ENCODE measurements around the gene PDE6A. TPM values are rescaled to one million over a fixed set of nuclear protein-coding genes. Genes with fewer than 3 reads are reported as not detected.
"Not testable (repeated sequence)": the region's sequence is repeated elsewhere in the genome, so short reads cannot be mapped to it uniquely, and the experiment has no call there.

PDE6A gene
- total RNA-seq, 4 donors from 2014 or later: 0.04 to 3.8 (median 2.2) TPM

DNA sequence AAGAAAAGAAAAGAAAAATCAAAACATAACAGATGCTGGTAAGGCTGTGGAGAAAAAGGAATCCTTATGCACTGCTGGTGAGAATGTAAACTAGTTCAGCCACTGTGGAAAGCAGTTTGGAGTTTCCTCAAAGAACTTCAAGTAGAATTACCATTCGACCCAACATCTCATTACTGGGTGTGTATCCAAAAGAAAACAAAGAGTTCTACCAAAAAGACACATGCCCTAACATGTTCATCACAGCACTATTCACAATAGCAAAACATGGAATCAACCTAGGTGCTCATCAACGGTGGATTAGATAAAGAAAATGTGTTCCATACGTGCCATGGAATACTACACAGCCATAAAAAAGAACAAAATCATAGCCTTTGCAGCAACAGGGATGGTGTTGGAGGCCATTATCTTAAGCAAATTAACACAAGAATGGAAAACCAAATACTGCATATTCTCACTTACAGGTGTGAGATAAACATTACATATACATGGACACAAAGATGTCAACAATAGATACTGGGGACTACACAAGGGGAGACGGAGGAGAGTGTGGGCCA lies 63.4 kb downstream of the PDE6A start:
- H3K27ac ChIP-seq: peak overlapping the region; percentile 28 to 84 (median 74)
- no peaks in the 10 kb centered on the region for H3K36me3 ChIP-seq
- H3K9me3 ChIP-seq: no peaks in the 10 kb centered on the region
- intact Hi-C loops (cut with DNase I): no loop called here
- H3K27me3 ChIP-seq: no peaks in the 10 kb centered on the region
- 58 to 62% methylated on average over 4 of the region's 4 CpGs for WGBS, 2 donors
- H3K4me1 ChIP-seq: peaks cover 0 to 53% (median 25%) of the 10 kb centered on the region in 3 donors
- TF ChIP-seq, protein P1, sequence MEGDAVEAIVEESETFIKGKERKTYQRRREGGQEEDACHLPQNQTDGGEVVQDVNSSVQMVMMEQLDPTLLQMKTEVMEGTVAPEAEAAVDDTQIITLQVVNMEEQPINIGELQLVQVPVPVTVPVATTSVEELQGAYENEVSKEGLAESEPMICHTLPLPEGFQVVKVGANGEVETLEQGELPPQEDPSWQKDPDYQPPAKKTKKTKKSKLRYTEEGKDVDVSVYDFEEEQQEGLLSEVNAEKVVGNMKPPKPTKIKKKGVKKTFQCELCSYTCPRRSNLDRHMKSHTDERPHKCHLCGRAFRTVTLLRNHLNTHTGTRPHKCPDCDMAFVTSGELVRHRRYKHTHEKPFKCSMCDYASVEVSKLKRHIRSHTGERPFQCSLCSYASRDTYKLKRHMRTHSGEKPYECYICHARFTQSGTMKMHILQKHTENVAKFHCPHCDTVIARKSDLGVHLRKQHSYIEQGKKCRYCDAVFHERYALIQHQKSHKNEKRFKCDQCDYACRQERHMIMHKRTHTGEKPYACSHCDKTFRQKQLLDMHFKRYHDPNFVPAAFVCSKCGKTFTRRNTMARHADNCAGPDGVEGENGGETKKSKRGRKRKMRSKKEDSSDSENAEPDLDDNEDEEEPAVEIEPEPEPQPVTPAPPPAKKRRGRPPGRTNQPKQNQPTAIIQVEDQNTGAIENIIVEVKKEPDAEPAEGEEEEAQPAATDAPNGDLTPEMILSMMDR (IDR thresholded peaks at IDR 0.05): no peak
- TF ChIP-seq POLR2A (IDR thresholded peaks at IDR 0.05): no peak
- no peak overlapping the region for H3K4me3 ChIP-seq
- DNase-seq: no peak

DNA sequence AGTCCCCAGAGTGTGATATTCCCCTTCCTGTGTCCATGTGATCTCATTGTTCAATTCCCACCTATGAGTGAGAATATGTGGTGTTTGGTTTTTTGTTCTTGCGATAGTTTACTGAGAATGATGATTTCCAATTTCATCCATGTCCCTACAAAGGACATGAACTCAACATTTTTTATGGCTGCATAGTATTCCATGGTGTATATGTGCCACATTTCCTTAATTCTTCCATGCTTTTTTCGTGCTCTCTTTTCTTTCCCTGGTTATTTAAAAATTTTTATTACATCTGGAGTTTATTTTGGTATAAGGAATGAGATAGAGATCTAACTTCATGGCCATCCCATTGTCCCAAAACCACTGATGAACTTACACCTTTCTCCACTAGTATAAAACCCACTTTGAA lies 65.0 kb downstream of the PDE6A start:
- H3K36me3 ChIP-seq; H3K27ac ChIP-seq; intact Hi-C loops (cut with DNase I); H3K9me3 ChIP-seq; H3K27me3 ChIP-seq; H3K4me3 ChIP-seq; DNase-seq: not testable (repeated sequence)
- WGBS, 2 donors: 86 to 94% methylated on average over 1 to 2 of the region's 2 CpGs
- H3K4me1 ChIP-seq: peaks cover 0 to 43% (median 18%) of the 10 kb centered on the region in 3 donors

DNA sequence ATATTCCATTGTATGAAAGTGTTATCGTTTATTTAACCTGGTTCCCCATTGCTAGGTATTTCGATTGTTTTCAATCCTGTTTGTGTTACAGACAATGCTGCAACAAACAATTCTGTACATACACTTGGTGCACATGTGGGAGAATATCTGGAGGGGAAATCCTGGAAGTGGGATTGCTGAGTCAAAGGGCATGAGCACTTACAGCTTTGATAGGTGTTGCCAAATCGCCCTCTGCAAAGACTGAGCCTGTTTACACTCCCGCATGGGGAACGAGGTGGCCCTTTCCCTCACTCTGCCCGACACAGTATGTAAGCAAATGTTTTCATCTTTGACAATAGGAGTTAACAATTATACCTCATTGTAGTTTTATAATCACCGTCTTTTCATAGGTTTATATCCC lies 66.2 kb downstream of the PDE6A start:
- Histone ChIP-seq H3K27ac (peak overlapping the region in 1 of 4 donors; percentile 30), H3K4me1 (peaks cover 0 to 37% (median 16%) of the 10 kb centered on the region in 3 donors), H3K4me3 (no peak overlapping the region), H3K36me3 (no peaks in the 10 kb centered on the region), H3K27me3 (no peaks in the 10 kb centered on the region), H3K9me3 (no peaks in the 10 kb centered on the region)
- 25 to 31% methylated on average over 7 of the region's 7 CpGs for WGBS, 2 donors
- intact Hi-C loops (cut with DNase I): no loop called here
- TF ChIP-seq, protein P1 (IDR thresholded peaks at IDR 0.05): no peak
- no peak for TF ChIP-seq POLR2A (IDR thresholded peaks at IDR 0.05)
- no peak for DNase-seq

DNA sequence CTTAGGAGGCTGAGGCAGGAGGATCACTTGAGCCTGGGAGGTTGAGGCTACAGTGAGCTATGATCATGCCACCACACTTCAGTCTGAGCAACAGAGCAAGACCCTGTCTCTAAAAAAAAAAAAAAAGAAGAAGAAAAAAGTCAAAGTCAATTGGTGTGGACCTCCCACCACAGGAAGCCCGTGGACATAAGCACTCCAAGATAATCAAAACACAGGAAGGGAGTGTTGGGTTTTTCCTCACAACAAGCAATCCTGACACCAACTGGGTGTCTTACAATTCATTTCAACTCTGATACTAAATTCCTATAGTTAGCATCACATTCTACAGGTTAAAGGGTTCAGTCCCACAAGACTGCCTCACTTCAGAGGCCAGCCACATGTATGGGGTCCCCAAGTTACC lies 70.7 kb downstream of the PDE6A start:
- TF ChIP-seq, protein P1 (IDR thresholded peaks at IDR 0.05): no peak
- TF ChIP-seq POLR2A (IDR thresholded peaks at IDR 0.05): no peak
- WGBS, 2 donors: 43 to 55% methylated on average over 1 of the region's 1 CpG
- intact Hi-C loops (cut with DNase I): no loop called here
- Histone ChIP-seq H3K27ac (no peak overlapping the region), H3K4me3 (no peak overlapping the region), H3K4me1 (peaks cover 0 to 8% (median 3%) of the 10 kb centered on the region in 3 donors), H3K36me3 (no peaks in the 10 kb centered on the region), H3K9me3 (no peaks in the 10 kb centered on the region), H3K27me3 (no peaks in the 10 kb centered on the region)
- DNase-seq: no peak

DNA sequence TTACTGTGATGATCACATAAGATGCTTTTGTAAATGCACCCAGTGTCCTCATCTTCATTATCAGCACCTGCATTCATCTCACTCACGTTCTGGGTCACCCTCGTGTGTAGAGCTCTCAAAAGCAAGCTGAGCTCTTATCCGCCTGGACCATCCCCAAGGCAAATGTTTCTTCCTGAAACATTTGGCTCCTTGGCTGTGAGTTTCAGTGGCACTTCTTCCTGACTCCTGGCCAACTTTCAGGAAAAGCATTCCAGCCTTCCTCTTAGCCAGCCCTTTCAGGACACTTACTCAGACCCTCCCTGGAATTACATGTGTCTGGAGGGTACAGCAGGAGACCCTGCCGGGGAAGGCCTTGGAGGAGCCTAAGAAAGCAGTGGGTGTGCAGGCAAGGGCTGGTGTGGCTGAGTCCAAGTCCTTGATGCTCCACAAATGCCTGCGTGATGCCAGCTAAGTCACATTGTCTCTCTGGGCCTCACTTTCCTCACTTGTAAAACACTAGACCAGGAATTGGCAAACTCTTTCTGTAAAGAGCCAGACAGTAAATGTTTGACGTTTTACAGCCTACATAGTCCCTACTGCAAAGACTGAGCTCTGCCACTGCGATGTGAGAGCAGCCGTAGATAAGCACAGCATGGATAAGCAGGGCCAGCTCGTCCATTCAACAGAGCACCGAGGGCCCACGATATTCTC lies 72.1 kb downstream of the PDE6A start:
- intact Hi-C loops (cut with DNase I): no loop called here
- Histone ChIP-seq H3K4me3 (no peak overlapping the region), H3K9me3 (no peaks in the 10 kb centered on the region), H3K4me1 (no peaks in the 10 kb centered on the region), H3K36me3 (no peaks in the 10 kb centered on the region), H3K27ac (no peak overlapping the region), H3K27me3 (no peaks in the 10 kb centered on the region)
- DNase-seq: no peak
- WGBS, 2 donors: 56 to 66% methylated on average over 8 to 10 of the region's 11 CpGs
- TF ChIP-seq, protein P1 (IDR thresholded peaks at IDR 0.05): no peak
- TF ChIP-seq POLR2A (IDR thresholded peaks at IDR 0.05): no peak
